ENCODE results near the gene DDO.

Gene DDO

GRCh38 chr6:110360676-110361075, 54.7 kb downstream of the DDO start:
- TF ChIP-seq ZFX (IDR thresholded peaks at IDR 0.05; ENCODE audit: borderline replicate concordance) (no peak), CTCF (IDR thresholded peaks at IDR 0.05) (no peak)

GRCh38 chr6:110359556-110359955, 55.8 kb downstream of the DDO start:
- no peak overlapping the region for H3K27ac ChIP-seq
- no peak for TF ChIP-seq ZFX (IDR thresholded peaks at IDR 0.05; ENCODE audit: borderline replicate concordance)
- no peak for TF ChIP-seq CTCF (IDR thresholded peaks at IDR 0.05)

More at GRCh38 chr6:110360676-110361075, 54.7 kb downstream of the DDO start:
- peak overlapping the region; percentile 65 for H3K27ac ChIP-seq

GRCh38 chr6:110358553-110359160, 56.7 kb downstream of the DDO start:
- no peak overlapping the region for H3K27ac ChIP-seq
- TF ChIP-seq ZFX (IDR thresholded peaks at IDR 0.05; ENCODE audit: borderline replicate concordance) (no peak), CTCF (IDR thresholded peaks at IDR 0.05) (no peak)

- TF ChIP-seq ZFX (IDR thresholded peaks at IDR 0.05; ENCODE audit: borderline replicate concordance), result no peak
- peak; percentile 43 for TF ChIP-seq CTCF (IDR thresholded peaks at IDR 0.05)
- H3K27ac ChIP-seq, result no peak within 1 kb of the TSS
Observed at GRCh38 chr6:110357664-110358552, 57.5 kb downstream of the DDO start, which contains the start of gene METTL24. Gene METTL24 (minus strand): TSS chr6:110358349. CDS start chr6:110358272, 77 bp downstream.

DNA sequence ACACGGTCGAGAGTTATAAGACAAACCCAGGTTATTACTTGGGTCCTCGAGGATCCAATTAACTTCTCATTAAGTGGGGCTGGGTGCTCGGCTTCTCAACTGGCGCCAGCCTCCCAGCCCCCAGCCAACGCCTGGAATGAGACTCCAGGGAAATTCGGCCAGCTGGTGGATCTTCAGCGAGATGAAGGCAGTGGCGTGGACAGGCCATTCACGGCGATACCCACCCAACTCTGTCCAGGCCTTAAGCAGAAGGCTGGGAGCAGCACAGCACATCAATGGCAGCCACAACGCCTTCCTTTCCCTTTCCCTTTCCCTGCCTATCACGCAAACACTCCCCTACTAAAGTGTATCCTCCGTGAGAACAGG, 58.1 kb downstream of the DDO start:
- no peak overlapping the region for H3K27ac ChIP-seq
- TF ChIP-seq CTCF (IDR thresholded peaks at IDR 0.05) (no peak), ZFX (IDR thresholded peaks at IDR 0.05; ENCODE audit: borderline replicate concordance) (no peak)

- H3K27ac ChIP-seq, result no peak overlapping the region
- TF ChIP-seq CTCF (IDR thresholded peaks at IDR 0.05), result no peak
- no peak for TF ChIP-seq ZFX (IDR thresholded peaks at IDR 0.05; ENCODE audit: borderline replicate concordance)
Observed at GRCh38 chr6:110356778-110357177, 58.6 kb downstream of the DDO start.

DNA sequence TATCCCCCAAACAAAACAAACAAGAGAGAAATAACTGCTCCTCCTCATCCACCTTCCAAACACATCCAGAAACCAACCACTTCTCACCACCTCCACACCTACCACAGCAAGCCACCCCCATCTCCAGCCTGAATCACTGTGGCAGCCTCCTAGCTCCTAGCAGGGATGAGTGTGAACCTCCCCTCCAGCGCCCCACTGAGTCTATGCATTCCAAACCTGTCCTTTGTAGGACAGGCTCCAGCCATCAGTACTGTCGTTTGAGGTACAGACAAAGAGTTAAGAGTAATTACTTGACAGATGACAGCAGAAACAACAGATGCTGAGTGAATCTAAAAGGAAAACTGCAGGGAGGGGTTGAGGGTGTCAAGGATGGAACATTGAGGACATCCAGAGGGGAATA, 59.6 kb downstream of the DDO start:
- no peak for TF ChIP-seq CTCF (IDR thresholded peaks at IDR 0.05)
- no peak overlapping the region for H3K27ac ChIP-seq
